GM19395 (cell line): ENCODE data around the gene CALD1.

Source experiments
- ATAC-seq: cut with Tn5 transposase; IDR thresholded peaks from one replicate; pipeline ENCODE4 v1.9.1; 2021; ENCODE audit warnings: mild to moderate bottlenecking, moderate library complexity; ENCODE audit not compliant: unreplicated experiment

CALD1 gene

GRCh38 chr7:134920026-134920753, 140.8 kb downstream of the CALD1 start:
- peak; percentile 57 for ATAC-seq

- no peak for ATAC-seq
Observed at GRCh38 chr7:134922720-134923704, 143.6 kb downstream of the CALD1 start.

GRCh38 chr7:134925766-134926165, 146.3 kb downstream of the CALD1 start:
- ATAC-seq, result no peak

GRCh38 chr7:134926396-134926795, 147.0 kb downstream of the CALD1 start:
- no peak for ATAC-seq

GRCh38 chr7:134927076-134927475, 147.6 kb downstream of the CALD1 start:
- ATAC-seq, result no peak

GRCh38 chr7:134927723-134928122, 148.3 kb downstream of the CALD1 start:
- ATAC-seq, result no peak

- ATAC-seq, result no peak
Observed at GRCh38 chr7:134928554-134928953, 149.1 kb downstream of the CALD1 start.

GRCh38 chr7:134931487-134931886, 152.1 kb downstream of the CALD1 start:
- ATAC-seq, result no peak

- peak; percentile 70 for ATAC-seq
Observed at GRCh38 chr7:134932707-134933370, 153.4 kb downstream of the CALD1 start.

GRCh38 chr7:134933460-134934068, 154.1 kb downstream of the CALD1 start:
- ATAC-seq, result no peak

- no peak for ATAC-seq
Observed at GRCh38 chr7:134935701-134936100, 156.3 kb downstream of the CALD1 start.

- no peak for ATAC-seq
Observed at GRCh38 chr7:134936893-134937510, 157.6 kb downstream of the CALD1 start.

GRCh38 chr7:134938141-134938540, 158.7 kb downstream of the CALD1 start:
- ATAC-seq, result no peak

- ATAC-seq, result no peak
Observed at GRCh38 chr7:134939136-134939535, 159.7 kb downstream of the CALD1 start.

- ATAC-seq, result no peak
Observed at GRCh38 chr7:134940729-134941128, 161.3 kb downstream of the CALD1 start.

- ATAC-seq, result no peak
Observed at GRCh38 chr7:134941185-134941900, 161.9 kb downstream of the CALD1 start.

GRCh38 chr7:134941952-134942351, 162.5 kb downstream of the CALD1 start:
- ATAC-seq, result no peak

- no peak for ATAC-seq
Observed at GRCh38 chr7:134942690-134943466, 163.4 kb downstream of the CALD1 start.

- ATAC-seq, result peak; percentile 68
Observed at GRCh38 chr7:134943785-134944400, 164.5 kb downstream of the CALD1 start.
